Karpas-422 (cell line): ENCODE measurements around the gene OPN5. TPM values are rescaled to one million over a fixed set of nuclear protein-coding genes. Genes with fewer than 3 reads are reported as not detected.

Experiments used
- DNase-seq: peaks from one replicate; pipeline ENCODE4 v3.0.0-alpha.2; 2015
- H2AFZ ChIP-seq: fragments of 200-600 bp; sonication (generic); 2 replicates; pipeline ENCODE4 v1.6.1; 2014; ENCODE audit warnings: antibody characterized with exemption, low read length, mixed read lengths
- H3K27ac ChIP-seq: fragments of 200-600 bp; sonication (generic); 2 replicates; pipeline ENCODE4 v1.5.1; 2014; ENCODE audit warnings: mild to moderate bottlenecking, low read length, moderate library complexity
- H3K27me3 ChIP-seq: fragments of 200-600 bp; sonication (generic); 2 replicates; pipeline ENCODE4 v1.6.1; 2014; ENCODE audit warnings: low read length, mixed read lengths
- H3K36me3 ChIP-seq: fragments of 200-600 bp; sonication (generic); 2 replicates; pipeline ENCODE4 v1.6.1; 2014; ENCODE audit warnings: low read length, mixed read lengths; ENCODE audit not compliant: insufficient read depth
- H3K4me1 ChIP-seq: fragments of 200-600 bp; sonication (generic); 2 replicates; pipeline ENCODE4 v1.6.1; 2014; ENCODE audit warnings: mild to moderate bottlenecking, low read length, mixed read lengths
- H3K4me2 ChIP-seq: fragments of 200-600 bp; sonication (generic); 2 replicates; pipeline ENCODE4 v1.6.1; 2014; ENCODE audit warnings: low read length, low read depth, mild to moderate bottlenecking; ENCODE audit not compliant: poor library complexity, severe bottlenecking
- H3K4me3 ChIP-seq: fragments of 200-600 bp; sonication (generic); 2 replicates; pipeline ENCODE4 v1.5.1; 2014; ENCODE audit warnings: mild to moderate bottlenecking, antibody characterized with exemption, low read length, mixed read lengths
- H3K79me2 ChIP-seq: fragments of 200-600 bp; sonication (generic); 2 replicates; pipeline ENCODE4 v1.6.1; 2014; ENCODE audit warnings: mild to moderate bottlenecking, low read length, mixed read lengths
- H3K9ac ChIP-seq: fragments of 200-600 bp; sonication (generic); 2 replicates; pipeline ENCODE4 v1.6.0; 2014; ENCODE audit warnings: low read length
- H3K9me2 ChIP-seq: fragments of 200-600 bp; sonication (generic), shearing (Covaris generic); replicated peaks from 2 replicates; pipeline ENCODE4 v1.6.0; 2014; ENCODE audit warnings: mild to moderate bottlenecking, low read length, moderate library complexity; ENCODE audit not compliant: insufficient read depth
- H3K9me3 ChIP-seq: fragments of 300-700, 200-600 bp; sonication (generic); 2 replicates; pipeline ENCODE4 v1.6.1; 2014; ENCODE audit warnings: low read length, mixed read lengths
- H4K20me1 ChIP-seq: fragments of 200-600 bp; sonication (generic); 2 replicates; pipeline ENCODE4 v1.6.1; 2014; ENCODE audit warnings: mild to moderate bottlenecking, antibody characterized with exemption, low read length, low read depth; ENCODE audit not compliant: insufficient read depth
- total RNA-seq: library from RNA; depleted of rRNA; stranded (reverse); fragments of >200 nt; shearing (Covaris generic); gene quantifications from 2 replicates; pipeline ENCODE4 v1.2.3, GENCODE V29; 2014; ENCODE audit warnings: low replicate concordance; rRNA removed

The OPN5 gene, protein sequence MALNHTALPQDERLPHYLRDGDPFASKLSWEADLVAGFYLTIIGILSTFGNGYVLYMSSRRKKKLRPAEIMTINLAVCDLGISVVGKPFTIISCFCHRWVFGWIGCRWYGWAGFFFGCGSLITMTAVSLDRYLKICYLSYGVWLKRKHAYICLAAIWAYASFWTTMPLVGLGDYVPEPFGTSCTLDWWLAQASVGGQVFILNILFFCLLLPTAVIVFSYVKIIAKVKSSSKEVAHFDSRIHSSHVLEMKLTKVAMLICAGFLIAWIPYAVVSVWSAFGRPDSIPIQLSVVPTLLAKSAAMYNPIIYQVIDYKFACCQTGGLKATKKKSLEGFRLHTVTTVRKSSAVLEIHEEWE
- not detected in 2 replicates for total RNA-seq

DNA sequence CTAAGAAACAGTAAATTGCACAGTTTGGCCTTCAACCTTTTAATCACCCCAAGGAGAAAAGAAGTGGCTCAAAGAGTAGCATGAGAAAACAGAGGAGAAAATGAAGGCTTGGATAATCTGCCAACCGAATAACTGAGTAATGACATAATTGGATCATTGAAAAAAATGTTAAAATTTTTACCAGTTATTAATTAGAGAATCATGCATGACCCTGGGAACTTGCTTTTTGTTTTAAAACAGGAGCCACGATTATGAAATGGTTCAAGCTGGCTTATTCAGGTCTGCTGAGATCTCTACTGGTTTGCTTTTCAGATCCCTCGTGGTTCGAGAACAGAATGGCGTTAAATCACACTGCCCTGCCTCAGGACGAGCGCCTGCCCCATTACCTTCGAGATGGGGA is at the start of gene OPN5:
TSS of gene OPN5 (plus strand) at position 301 of the 400 bp plus-strand sequence. CDS start at position 336, 35 bp downstream.
- H3K9me3 ChIP-seq = no peaks in the 10 kb centered on the region
- H3K4me3 ChIP-seq = no peak within 1 kb of the TSS
- no peak within 1 kb of the TSS for H3K27ac ChIP-seq
- no peak within 1 kb of the TSS for H2AFZ ChIP-seq
- no peaks in the 10 kb centered on the region for H3K79me2 ChIP-seq
- H3K4me1 ChIP-seq = no peaks in the 10 kb centered on the region
- no peaks in the 10 kb centered on the region for H3K9me2 ChIP-seq
- no peak for DNase-seq
- no peak within 1 kb of the TSS for H3K9ac ChIP-seq
- no peaks in the 10 kb centered on the region for H3K36me3 ChIP-seq
- no peaks in the 10 kb centered on the region for H3K27me3 ChIP-seq
- no peaks in the 10 kb centered on the region for H4K20me1 ChIP-seq
- no peak within 1 kb of the TSS for H3K4me2 ChIP-seq

DNA sequence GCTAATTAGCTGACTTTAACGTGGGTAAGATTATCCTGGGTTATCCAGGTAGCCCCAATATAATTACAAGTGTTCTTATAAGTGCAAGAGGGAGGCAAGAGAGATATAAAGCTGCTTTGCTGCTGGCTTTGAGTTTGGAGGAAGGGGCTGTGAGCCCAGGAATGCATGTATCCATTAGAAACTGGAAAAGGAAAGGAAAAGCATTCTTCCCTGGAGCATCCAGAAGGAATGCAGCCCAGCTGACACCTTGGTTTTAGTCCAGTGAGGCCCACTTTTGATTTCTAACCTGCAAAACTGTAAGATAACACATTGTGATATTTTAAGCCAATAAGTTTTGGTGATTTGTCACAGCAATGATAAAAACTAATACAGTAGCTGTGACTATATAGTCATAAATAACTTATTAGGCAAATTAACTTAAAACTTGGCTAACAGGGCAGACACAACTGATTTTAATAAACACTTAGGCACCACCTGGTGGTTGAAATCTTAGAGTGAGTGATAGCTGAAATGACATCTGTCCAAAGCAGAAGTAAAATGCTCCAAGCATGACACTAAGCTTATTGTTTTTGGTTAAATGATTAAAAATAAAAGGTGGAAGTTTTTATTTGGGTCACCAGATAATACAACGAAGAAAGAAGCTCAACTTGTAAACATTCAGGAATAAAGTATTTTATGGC is 47.8 kb upstream of the OPN5 start:
- H2AFZ ChIP-seq = no peak overlapping the region
- DNase-seq = peak; percentile 77

DNA sequence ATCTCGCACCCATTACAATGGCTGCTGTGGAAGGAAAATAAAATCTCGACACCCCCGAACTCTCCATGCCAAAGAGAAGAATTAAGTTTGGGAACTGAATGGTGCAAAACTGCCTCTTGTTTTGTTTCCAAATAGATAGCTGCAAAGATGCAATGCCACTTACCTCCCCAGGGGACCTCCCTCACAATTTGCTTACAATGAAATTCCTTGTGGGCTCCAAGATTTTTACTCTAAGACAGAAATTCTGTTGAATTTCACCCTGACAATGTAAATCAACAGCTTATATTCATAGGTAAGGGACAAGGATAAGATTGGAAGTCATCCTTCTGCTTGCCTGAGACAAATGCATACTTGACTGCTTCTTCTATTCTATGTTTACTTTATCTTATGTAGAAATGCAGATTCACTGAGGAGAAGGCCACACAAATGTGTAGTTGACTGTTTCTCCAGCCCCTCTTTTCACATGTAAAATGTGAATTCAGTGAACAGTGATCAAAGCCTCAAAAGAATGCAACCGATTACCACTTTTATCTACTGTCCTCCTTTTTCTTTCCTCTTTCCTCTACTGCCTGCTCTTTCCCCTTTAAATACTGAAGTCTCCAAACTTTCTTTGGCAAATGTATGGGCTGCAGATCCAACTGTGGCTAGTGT is 46.9 kb upstream of the OPN5 start:
- Histone ChIP-seq H3K27ac (no peak overlapping the region), H3K79me2 (no peaks in the 10 kb centered on the region), H3K36me3 (no peaks in the 10 kb centered on the region), H3K4me2 (no peak overlapping the region), H3K4me3 (no peak overlapping the region), H3K27me3 (no peaks in the 10 kb centered on the region), H3K9me2 (no peaks in the 10 kb centered on the region), H3K4me1 (peaks cover 5% of the 10 kb centered on the region; the same call in 1 of the 2 replicates), H2AFZ (no peak overlapping the region), H3K9ac (no peak overlapping the region), H4K20me1 (no peaks in the 10 kb centered on the region), H3K9me3 (no peaks in the 10 kb centered on the region)
- DNase-seq = no peak

More for the DNA sequence above, 47.8 kb upstream of the OPN5 start:
- H3K4me3 ChIP-seq = no peak overlapping the region
- no peaks in the 10 kb centered on the region for H3K27me3 ChIP-seq
- no peaks in the 10 kb centered on the region for H3K9me2 ChIP-seq
- H3K27ac ChIP-seq = no peak overlapping the region
- H3K4me1 ChIP-seq = peaks cover 5% of the 10 kb centered on the region; the same call in 1 of the 2 replicates
- no peaks in the 10 kb centered on the region for H4K20me1 ChIP-seq
- H3K4me2 ChIP-seq = no peak overlapping the region
- no peaks in the 10 kb centered on the region for H3K36me3 ChIP-seq
- no peaks in the 10 kb centered on the region for H3K9me3 ChIP-seq
- no peaks in the 10 kb centered on the region for H3K79me2 ChIP-seq
- H3K9ac ChIP-seq = no peak overlapping the region

DNA sequence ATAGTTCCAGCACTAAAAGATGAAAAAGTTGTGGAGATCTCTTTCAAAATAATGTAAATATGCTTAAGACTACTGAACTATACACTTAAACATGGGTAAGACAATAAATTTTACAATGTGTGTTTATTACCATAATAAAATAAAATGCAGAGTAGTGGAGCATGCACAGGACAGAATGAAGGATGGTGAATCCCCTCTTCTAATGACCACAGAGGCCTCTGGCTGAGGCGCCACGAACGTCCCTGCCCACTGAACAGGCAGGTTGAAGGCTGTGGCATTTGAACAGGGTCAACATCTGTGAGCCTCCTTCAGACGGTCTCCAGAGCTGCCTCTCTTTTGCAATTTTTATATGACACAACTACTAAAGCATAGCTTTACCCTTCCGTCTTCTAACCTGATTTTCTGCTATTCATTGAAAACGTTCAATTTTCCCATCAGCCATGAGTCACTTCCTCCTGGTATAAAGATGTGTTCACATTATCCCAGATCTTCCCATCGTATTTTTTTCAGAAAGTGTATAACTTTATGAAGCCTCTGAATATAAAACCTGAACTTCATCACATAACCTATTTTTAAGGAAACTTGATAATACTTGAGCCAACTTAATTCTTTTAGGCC is 45.6 kb upstream of the OPN5 start:
- Histone ChIP-seq H3K9me3 (no peaks in the 10 kb centered on the region), H3K4me1 (peaks cover 5% of the 10 kb centered on the region; the same call in 1 of the 2 replicates), H4K20me1 (no peaks in the 10 kb centered on the region), H3K27ac (no peak overlapping the region), H3K9me2 (no peaks in the 10 kb centered on the region), H3K27me3 (no peaks in the 10 kb centered on the region), H3K79me2 (no peaks in the 10 kb centered on the region), H3K9ac (no peak overlapping the region), H2AFZ (no peak overlapping the region), H3K36me3 (no peaks in the 10 kb centered on the region), H3K4me3 (no peak overlapping the region), H3K4me2 (no peak overlapping the region)
- no peak for DNase-seq

GRCh38 chr6:47737406-47737805 is 44.4 kb upstream of the OPN5 start:
- Histone ChIP-seq H4K20me1 (no peaks in the 10 kb centered on the region), H3K4me2 (no peak overlapping the region)
- no peak for DNase-seq

DNA sequence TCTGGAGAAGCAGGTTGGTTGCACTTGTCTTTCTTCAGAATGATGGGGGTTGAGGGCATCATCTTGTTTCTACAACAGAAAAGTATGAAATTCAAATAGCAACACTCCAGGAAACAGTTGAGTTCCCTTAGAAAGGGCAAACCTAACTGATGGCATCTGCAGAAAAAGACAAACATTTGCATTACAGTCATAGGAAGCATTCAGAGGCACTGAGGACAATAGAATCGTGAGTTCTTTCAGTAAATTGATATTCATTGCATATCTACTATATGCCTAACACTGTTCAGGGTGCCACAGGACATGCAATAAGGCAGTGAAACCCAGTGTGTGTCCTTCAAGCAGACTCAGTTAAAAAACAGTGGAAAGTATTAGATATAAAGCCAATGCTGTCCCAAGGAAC is 41.1 kb upstream of the OPN5 start:
- Histone ChIP-seq H3K27me3 (no peaks in the 10 kb centered on the region), H3K4me2 (no peak overlapping the region), H2AFZ (no peak overlapping the region), H3K4me1 (no peaks in the 10 kb centered on the region), H3K79me2 (no peaks in the 10 kb centered on the region), H3K9me2 (no peaks in the 10 kb centered on the region), H3K9me3 (no peaks in the 10 kb centered on the region), H3K36me3 (no peaks in the 10 kb centered on the region), H3K4me3 (no peak overlapping the region), H3K9ac (no peak overlapping the region), H3K27ac (no peak overlapping the region), H4K20me1 (no peaks in the 10 kb centered on the region)
- no peak for DNase-seq

More at GRCh38 chr6:47737406-47737805, 44.4 kb upstream of the OPN5 start:
- Histone ChIP-seq H3K27me3 (no peaks in the 10 kb centered on the region), H3K79me2 (no peaks in the 10 kb centered on the region), H3K4me1 (peaks cover 5% of the 10 kb centered on the region; the same call in 1 of the 2 replicates), H3K9me2 (no peaks in the 10 kb centered on the region), H3K36me3 (no peaks in the 10 kb centered on the region), H3K9ac (no peak overlapping the region), H3K9me3 (no peaks in the 10 kb centered on the region), H3K27ac (no peak overlapping the region), H3K4me3 (no peak overlapping the region), H2AFZ (no peak overlapping the region)

- Histone ChIP-seq H3K4me1 (no peaks in the 10 kb centered on the region), H3K27ac (no peak overlapping the region), H3K79me2 (no peaks in the 10 kb centered on the region), H3K36me3 (no peaks in the 10 kb centered on the region), H3K9me2 (no peaks in the 10 kb centered on the region), H3K27me3 (no peaks in the 10 kb centered on the region), H3K4me2 (no peak overlapping the region), H3K9me3 (no peaks in the 10 kb centered on the region), H2AFZ (no peak overlapping the region), H3K9ac (no peak overlapping the region), H3K4me3 (no peak overlapping the region), H4K20me1 (no peaks in the 10 kb centered on the region)
- DNase-seq = no peak
These were observed 40.0 kb upstream of the OPN5 start for GRCh38 chr6:47741807-47742206.

DNA sequence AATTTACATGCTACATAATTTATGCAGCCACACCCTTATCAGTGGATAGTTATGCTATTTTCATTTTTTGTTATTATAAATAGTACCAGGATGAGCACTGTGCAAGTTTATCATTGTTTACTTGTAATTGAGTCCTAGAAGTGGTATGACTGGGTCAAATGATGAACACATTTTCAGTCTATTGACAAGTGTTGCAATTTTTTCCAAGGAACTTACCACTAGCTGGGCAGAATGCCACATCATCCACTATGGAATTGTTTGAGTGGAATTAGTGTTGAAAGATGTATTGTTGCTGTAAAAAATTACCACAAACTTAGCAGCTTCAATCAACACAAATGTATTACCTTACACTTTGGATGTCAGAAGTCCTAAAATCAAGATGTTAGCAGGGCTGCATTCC is 38.1 kb upstream of the OPN5 start:
- Histone ChIP-seq H3K4me1 (no peaks in the 10 kb centered on the region), H3K27me3 (no peaks in the 10 kb centered on the region), H2AFZ (no peak overlapping the region), H3K36me3 (no peaks in the 10 kb centered on the region), H3K79me2 (no peaks in the 10 kb centered on the region), H3K9ac (no peak overlapping the region), H3K4me2 (no peak overlapping the region), H3K27ac (no peak overlapping the region), H4K20me1 (no peaks in the 10 kb centered on the region), H3K9me2 (no peaks in the 10 kb centered on the region), H3K4me3 (no peak overlapping the region), H3K9me3 (no peaks in the 10 kb centered on the region)
- no peak for DNase-seq
